Measurements from ENCODE around the gene RNF212.

GRCh38 chr4:1093391-1094335, 19.7 kb downstream of the RNF212 start:
- TF ChIP-seq EZH2 (IDR thresholded peaks at IDR 0.05): no peak
- no peak for TF ChIP-seq POLR2AphosphoS5 (IDR thresholded peaks at IDR 0.05; ENCODE audit: borderline replicate concordance, low read depth, low read length)
- no peak for TF ChIP-seq FOXP2 (optimal IDR thresholded peaks at IDR 0.05; ENCODE audit: control extremely low read depth, extremely low read length, insufficient read depth)

All from SK-N-MC (cell line).